ENCODE results near the gene F2RL1. TPM values are rescaled to one million over a fixed set of nuclear protein-coding genes. Genes with fewer than 3 reads are reported as not detected.
"Not testable (repeated sequence)": the region's sequence is repeated elsewhere in the genome, so short reads cannot be mapped to it uniquely, and the experiment has no call there.

Gene F2RL1, protein sequence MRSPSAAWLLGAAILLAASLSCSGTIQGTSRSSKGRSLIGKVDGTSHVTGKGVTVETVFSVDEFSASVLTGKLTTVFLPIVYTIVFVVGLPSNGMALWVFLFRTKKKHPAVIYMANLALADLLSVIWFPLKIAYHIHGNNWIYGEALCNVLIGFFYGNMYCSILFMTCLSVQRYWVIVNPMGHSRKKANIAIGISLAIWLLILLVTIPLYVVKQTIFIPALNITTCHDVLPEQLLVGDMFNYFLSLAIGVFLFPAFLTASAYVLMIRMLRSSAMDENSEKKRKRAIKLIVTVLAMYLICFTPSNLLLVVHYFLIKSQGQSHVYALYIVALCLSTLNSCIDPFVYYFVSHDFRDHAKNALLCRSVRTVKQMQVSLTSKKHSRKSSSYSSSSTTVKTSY
- total RNA-seq = 0.26 and 0.32 TPM in 2 replicates

- Mint-ChIP-seq H3K27ac (no peak within 1 kb of the TSS), H3K9me3 (no peaks in the 10 kb centered on the region), H3K4me3 (peak within 1 kb of the TSS; percentile 74), H3K4me1 (ENCODE audit: low read depth) (peaks cover 9% of the 10 kb centered on the region), H3K36me3 (ENCODE audit: low read depth) (peaks cover 2% of the 10 kb centered on the region), H3K27me3 (ENCODE audit: insufficient read depth) (peaks cover 68% of the 10 kb centered on the region)
- peak; percentile 17 for DNase-seq (ENCODE audit: low spot score)
- intact Hi-C loops (cut with micrococcal nuclease) = loop anchor here (1.0 kb wide), 1 partner anchor 29 kb away; no protein-coding TSS in a partner anchor
Observed at GRCh38 chr5:76818844-76819831, at the start of gene F2RL1. Gene F2RL1 (plus strand): TSS chr5:76819030. CDS start chr5:76819183, 153 bp downstream.

DNA sequence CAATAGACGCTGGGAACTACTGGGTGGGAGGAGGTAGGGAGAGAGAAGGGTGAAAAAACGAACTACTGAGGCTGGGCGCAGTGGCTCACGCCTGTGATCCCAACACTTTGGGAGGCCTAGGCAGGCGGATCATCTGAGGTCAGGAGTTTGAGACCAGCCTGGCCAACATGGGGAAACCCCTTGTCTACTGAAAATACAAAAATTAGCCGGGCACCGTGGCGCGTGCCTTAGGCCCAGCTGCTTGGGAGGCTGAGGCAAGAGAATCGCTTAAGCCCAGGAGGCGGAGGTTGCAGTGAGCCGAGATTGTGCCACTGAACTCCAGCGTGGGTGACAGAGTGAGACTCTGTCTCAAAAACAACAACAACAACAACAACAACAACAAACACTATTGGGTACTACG lies 47.8 kb upstream of the F2RL1 start:
- H3K36me3 Mint-ChIP-seq (ENCODE audit: low read depth); H3K9me3 Mint-ChIP-seq; H3K4me1 Mint-ChIP-seq (ENCODE audit: low read depth); H3K27ac Mint-ChIP-seq; H3K4me3 Mint-ChIP-seq; H3K27me3 Mint-ChIP-seq (ENCODE audit: insufficient read depth); DNase-seq (ENCODE audit: low spot score); intact Hi-C loops (cut with micrococcal nuclease): not testable (repeated sequence)

- Mint-ChIP-seq H3K4me3 (no peak overlapping the region), H3K9me3 (no peaks in the 10 kb centered on the region), H3K4me1 (ENCODE audit: low read depth) (no peaks in the 10 kb centered on the region), H3K27ac (no peak overlapping the region), H3K36me3 (ENCODE audit: low read depth) (no peaks in the 10 kb centered on the region), H3K27me3 (ENCODE audit: insufficient read depth) (no peaks in the 10 kb centered on the region)
- intact Hi-C loops (cut with micrococcal nuclease) = no loop called here
- DNase-seq (ENCODE audit: low spot score) = no peak
Observed at GRCh38 chr5:76771705-76772405, 47.0 kb upstream of the F2RL1 start.

DNA sequence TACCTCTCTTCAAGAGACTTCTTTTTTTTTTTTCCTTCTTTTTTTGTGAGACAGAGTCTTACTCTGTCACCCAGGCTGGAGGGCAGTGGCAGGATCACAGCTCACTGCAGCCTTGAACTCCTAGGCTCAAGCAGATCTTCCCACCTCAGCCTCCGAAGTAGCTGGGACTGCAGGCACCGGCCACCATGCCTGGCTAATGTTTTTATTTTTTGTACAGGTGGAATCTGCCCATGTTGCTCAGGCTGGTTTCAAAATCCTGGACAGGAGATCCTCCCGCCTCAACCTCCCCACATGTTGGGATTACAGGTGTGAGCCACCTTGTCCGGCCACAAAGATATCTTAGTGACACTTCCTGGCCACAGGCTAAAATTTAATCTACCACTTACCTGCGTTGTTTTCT lies 42.9 kb upstream of the F2RL1 start:
- Mint-ChIP-seq H3K27ac (no peak overlapping the region), H3K9me3 (no peaks in the 10 kb centered on the region), H3K4me3 (no peak overlapping the region), H3K27me3 (ENCODE audit: insufficient read depth) (no peaks in the 10 kb centered on the region), H3K36me3 (ENCODE audit: low read depth) (no peaks in the 10 kb centered on the region), H3K4me1 (ENCODE audit: low read depth) (peaks cover 5% of the 10 kb centered on the region)
- intact Hi-C loops (cut with micrococcal nuclease) = loop anchor here (2.0 kb wide), 1 partner anchor 371 kb away; no protein-coding TSS in a partner anchor
- DNase-seq (ENCODE audit: low spot score) = no peak

DNA sequence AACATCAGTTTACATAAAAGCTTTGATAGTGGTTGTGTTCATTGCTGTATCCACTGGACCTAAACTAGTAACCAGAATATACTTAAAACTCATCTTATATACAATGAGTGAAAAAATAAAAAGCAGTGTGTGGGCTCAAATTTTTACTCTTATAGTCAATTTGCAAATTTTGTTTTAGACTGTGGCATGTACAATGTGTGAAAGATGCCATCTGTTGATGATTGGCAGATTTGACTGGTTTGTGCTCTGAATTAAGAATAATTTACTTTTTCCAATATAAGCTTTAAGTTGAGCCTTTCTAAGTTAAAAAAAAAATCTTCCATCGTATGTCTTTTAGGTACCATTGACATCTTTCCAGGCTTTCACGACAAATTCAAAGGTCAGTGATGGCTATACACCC lies 42.4 kb upstream of the F2RL1 start:
- peaks cover 5% of the 10 kb centered on the region for H3K4me1 Mint-ChIP-seq (ENCODE audit: low read depth)
- intact Hi-C loops (cut with micrococcal nuclease) = no loop called here
- H3K36me3 Mint-ChIP-seq (ENCODE audit: low read depth) = no peaks in the 10 kb centered on the region
- H3K27ac Mint-ChIP-seq = no peak overlapping the region
- peaks cover 2% of the 10 kb centered on the region for H3K27me3 Mint-ChIP-seq (ENCODE audit: insufficient read depth)
- DNase-seq (ENCODE audit: low spot score) = no peak
- H3K4me3 Mint-ChIP-seq = no peak overlapping the region
- no peaks in the 10 kb centered on the region for H3K9me3 Mint-ChIP-seq

- H3K27ac Mint-ChIP-seq = not testable (repeated sequence)
Observed at GRCh38 chr5:76780616-76781015, 38.2 kb upstream of the F2RL1 start.

DNA sequence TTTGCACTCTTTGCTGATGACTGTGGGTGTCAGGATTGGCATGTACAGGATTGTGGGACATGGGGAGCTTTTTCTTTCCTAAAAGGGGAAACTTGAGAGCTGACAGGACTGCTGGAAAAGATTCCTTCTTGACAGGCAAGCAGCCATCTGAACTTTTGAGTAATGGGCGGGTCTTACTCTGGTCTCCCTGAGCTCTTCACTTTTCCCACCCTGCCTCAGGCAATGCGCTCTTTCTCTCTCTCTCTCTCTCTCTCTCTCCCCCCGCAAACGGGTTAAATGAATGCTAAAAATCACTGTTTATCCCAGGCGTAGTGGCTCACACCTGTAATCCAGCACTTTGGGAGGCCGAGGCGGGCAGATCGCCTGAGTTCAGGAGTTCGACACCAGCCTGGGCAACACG lies 37.1 kb upstream of the F2RL1 start:
- no peaks in the 10 kb centered on the region for H3K36me3 Mint-ChIP-seq (ENCODE audit: low read depth)
- intact Hi-C loops (cut with micrococcal nuclease) = no loop called here
- no peak overlapping the region for H3K4me3 Mint-ChIP-seq
- peaks cover 3% of the 10 kb centered on the region for H3K27me3 Mint-ChIP-seq (ENCODE audit: insufficient read depth)
- no peaks in the 10 kb centered on the region for H3K9me3 Mint-ChIP-seq
- H3K4me1 Mint-ChIP-seq (ENCODE audit: low read depth) = peaks cover 5% of the 10 kb centered on the region
- no peak for DNase-seq (ENCODE audit: low spot score)
- H3K27ac Mint-ChIP-seq = no peak overlapping the region

More at GRCh38 chr5:76780616-76781015, 38.2 kb upstream of the F2RL1 start:
- H3K4me1 Mint-ChIP-seq (ENCODE audit: low read depth); H3K27me3 Mint-ChIP-seq (ENCODE audit: insufficient read depth); DNase-seq (ENCODE audit: low spot score); intact Hi-C loops (cut with micrococcal nuclease); H3K9me3 Mint-ChIP-seq; H3K4me3 Mint-ChIP-seq; H3K36me3 Mint-ChIP-seq (ENCODE audit: low read depth): not testable (repeated sequence)

GRCh38 chr5:76782444-76782843 lies 36.4 kb upstream of the F2RL1 start:
- no peak overlapping the region for H3K27ac Mint-ChIP-seq
- no peak for DNase-seq (ENCODE audit: low spot score)
- intact Hi-C loops (cut with micrococcal nuclease) = no loop called here
- H3K9me3 Mint-ChIP-seq = no peaks in the 10 kb centered on the region
- H3K27me3 Mint-ChIP-seq (ENCODE audit: insufficient read depth) = peaks cover 3% of the 10 kb centered on the region
- no peak overlapping the region for H3K4me3 Mint-ChIP-seq
- H3K4me1 Mint-ChIP-seq (ENCODE audit: low read depth) = peaks cover 5% of the 10 kb centered on the region
- H3K36me3 Mint-ChIP-seq (ENCODE audit: low read depth) = no peaks in the 10 kb centered on the region

GRCh38 chr5:76787237-76787636 lies 31.6 kb upstream of the F2RL1 start:
- Mint-ChIP-seq H3K36me3 (ENCODE audit: low read depth) (no peaks in the 10 kb centered on the region), H3K4me3 (no peak overlapping the region), H3K27ac (no peak overlapping the region), H3K4me1 (ENCODE audit: low read depth) (peaks cover 25% of the 10 kb centered on the region), H3K27me3 (ENCODE audit: insufficient read depth) (peaks cover 1% of the 10 kb centered on the region), H3K9me3 (peaks cover 5% of the 10 kb centered on the region)
- DNase-seq (ENCODE audit: low spot score) = no peak
- intact Hi-C loops (cut with micrococcal nuclease) = no loop called here

- Mint-ChIP-seq H3K27me3 (ENCODE audit: insufficient read depth) (peaks cover 1% of the 10 kb centered on the region), H3K27ac (no peak overlapping the region), H3K4me3 (no peak overlapping the region), H3K36me3 (ENCODE audit: low read depth) (no peaks in the 10 kb centered on the region), H3K9me3 (peaks cover 5% of the 10 kb centered on the region), H3K4me1 (ENCODE audit: low read depth) (peaks cover 26% of the 10 kb centered on the region)
- intact Hi-C loops (cut with micrococcal nuclease) = no loop called here
- no peak for DNase-seq (ENCODE audit: low spot score)
Observed at GRCh38 chr5:76788362-76788761, 30.5 kb upstream of the F2RL1 start.

DNA sequence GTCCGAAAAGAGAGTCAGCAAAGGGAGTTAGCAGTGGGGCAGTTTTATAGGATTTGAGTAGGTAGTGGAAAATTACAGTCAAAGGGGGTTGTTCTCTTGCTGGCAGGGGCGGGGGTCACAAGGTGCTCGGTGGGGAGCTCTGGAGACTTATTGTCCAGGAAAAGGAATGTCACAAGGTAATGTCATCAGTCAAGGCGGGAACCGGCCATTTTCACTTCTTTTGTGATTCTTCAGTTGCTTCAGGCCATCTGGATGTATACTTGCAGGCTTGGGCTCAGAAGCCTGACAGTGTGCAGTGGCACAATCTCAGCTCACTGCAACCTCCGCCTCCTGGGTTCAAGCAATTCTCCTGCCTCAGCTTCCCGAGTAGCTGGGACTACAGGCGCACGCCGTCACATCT lies 29.6 kb upstream of the F2RL1 start:
- H3K27me3 Mint-ChIP-seq (ENCODE audit: insufficient read depth); H3K36me3 Mint-ChIP-seq (ENCODE audit: low read depth); DNase-seq (ENCODE audit: low spot score); intact Hi-C loops (cut with micrococcal nuclease); H3K27ac Mint-ChIP-seq; H3K4me3 Mint-ChIP-seq; H3K9me3 Mint-ChIP-seq: not testable (repeated sequence)
- H3K4me1 Mint-ChIP-seq (ENCODE audit: low read depth) = peaks cover 26% of the 10 kb centered on the region

DNA sequence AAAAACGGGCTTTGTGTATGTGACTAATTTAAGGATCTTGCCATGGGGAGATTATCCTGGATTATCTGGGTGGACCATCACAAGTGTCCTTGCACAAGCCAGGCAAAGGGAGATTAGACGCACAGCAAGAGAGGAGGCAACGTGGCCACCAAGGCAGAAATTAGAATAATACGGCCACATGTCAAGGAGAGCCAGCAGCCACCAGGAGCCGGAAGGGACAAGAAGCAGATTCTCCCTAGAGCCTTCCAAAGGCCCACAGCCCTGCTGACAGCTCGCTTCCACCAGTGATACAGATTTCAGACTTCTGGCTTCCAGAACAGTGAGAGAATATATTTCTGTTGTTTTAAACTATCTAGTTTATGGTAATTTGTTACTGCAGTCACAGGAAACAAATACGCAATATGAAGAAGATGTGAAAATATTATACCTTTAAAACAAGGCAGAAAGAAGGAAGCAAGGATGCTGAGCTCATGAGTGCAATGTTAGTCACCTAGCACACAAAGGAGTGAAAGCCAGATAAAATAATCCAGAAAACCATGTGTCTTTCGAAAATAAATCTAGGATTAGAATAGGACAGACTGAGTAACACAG lies 28.7 kb upstream of the F2RL1 start:
- Mint-ChIP-seq H3K4me3 (no peak overlapping the region), H3K4me1 (ENCODE audit: low read depth) (peaks cover 26% of the 10 kb centered on the region), H3K27ac (peak overlapping the region; percentile 68), H3K9me3 (peaks cover 5% of the 10 kb centered on the region), H3K27me3 (ENCODE audit: insufficient read depth) (no peaks in the 10 kb centered on the region), H3K36me3 (ENCODE audit: low read depth) (no peaks in the 10 kb centered on the region)
- intact Hi-C loops (cut with micrococcal nuclease) = loop anchor here (1.0 kb wide), 1 partner anchor 28 kb away; no protein-coding TSS in a partner anchor
- DNase-seq (ENCODE audit: low spot score) = no peak
